PC-9 (cell line): ENCODE results near the gene EGFL6. TPM values are rescaled to one million over a fixed set of nuclear protein-coding genes. Genes with fewer than 3 reads are reported as not detected.

Source experiments
- BruUV-seq: library from RNA; stranded (reverse); fragments of 400-500 nt; replicated peaks from 2 replicates; lab custom pipeline; 2021; lab: Mats Ljungman, UMichigan
- CTCF ChIA-PET: fragments of 300-600 bp; sonication (Branson Sonifier 250); formaldehyde crosslinking; loops from one replicate; lab custom pipeline; 2022; ENCODE audit warnings: antibody characterized with exemption; lab: Charles Lee
- POLR2A ChIA-PET: fragments of 300-600 bp; sonication (Branson Sonifier 250); formaldehyde crosslinking; loops from one replicate; lab custom pipeline; 2022; ENCODE audit warnings: antibody characterized with exemption; ENCODE audit not compliant: unreplicated experiment; lab: Charles Lee
- DNase-seq, 2 experiments: peaks; one replicate each; pipeline versions ENCODE4 v3.0.0 to v3.0.0-alpha.2; 2015 to 2022; ENCODE audit warnings: mixed read lengths in 1 of 2
- H2AFZ ChIP-seq: fragments of 200-600 bp; sonication (generic); 2 replicates; pipeline ENCODE4 v1.8.1; 2017; ENCODE audit warnings: antibody characterized with exemption
- H3F3A ChIP-seq: fragments of 200-600 bp; sonication (generic); 2 replicates; pipeline ENCODE4 v1.8.1; 2017; ENCODE audit warnings: antibody characterized with exemption, mild to moderate bottlenecking, low read depth; ENCODE audit not compliant: insufficient read depth
- H3K27ac ChIP-seq: fragments of 200-600 bp; sonication (generic); 2 replicates; pipeline ENCODE4 v1.6.1; 2016; ENCODE audit warnings: mixed run types
- H3K27me3 ChIP-seq: fragments of 200-600 bp; sonication (generic); 2 replicates; pipeline ENCODE4 v1.6.1; 2016; ENCODE audit warnings: low read depth, mixed run types; ENCODE audit not compliant: insufficient read depth
- H3K36me3 ChIP-seq: fragments of 200-600 bp; sonication (generic); 2 replicates; pipeline ENCODE4 v1.6.1; 2016; ENCODE audit warnings: low read depth, mixed run types
- H3K4me1 ChIP-seq: fragments of 200-600 bp; sonication (generic); replicated peaks from 2 replicates; pipeline ENCODE4 v1.6.1; 2016; ENCODE audit warnings: mixed run types; ENCODE audit not compliant: insufficient read depth
- H3K4me2 ChIP-seq: fragments of 200-600 bp; sonication (generic); 2 replicates; pipeline ENCODE4 v1.6.1; 2017; ENCODE audit warnings: mixed run types
- H3K4me3 ChIP-seq: fragments of 200-600 bp; sonication (generic); 2 replicates; pipeline ENCODE4 v1.6.1; 2016; ENCODE audit warnings: mixed run types
- H3K79me2 ChIP-seq: fragments of 200-600 bp; sonication (generic); 2 replicates; pipeline ENCODE4 v1.6.1; 2017; ENCODE audit warnings: low read depth, mixed run types
- H3K9me2 ChIP-seq: fragments of 200-600 bp; sonication (generic); 2 replicates; pipeline ENCODE4 v1.8.1; 2017; ENCODE audit warnings: mild to moderate bottlenecking; ENCODE audit not compliant: insufficient read depth
- H3K9me3 ChIP-seq: fragments of 200-600 bp; sonication (generic); 2 replicates; pipeline ENCODE4 v1.8.1; 2016; ENCODE audit warnings: low read depth; ENCODE audit not compliant: insufficient read depth
- H4K20me1 ChIP-seq: fragments of 200-600 bp; sonication (generic); 2 replicates; pipeline ENCODE4 v1.8.1; 2017; ENCODE audit not compliant: insufficient read depth
- CTCF ChIP-seq: fragments of 200-600 bp; sonication (generic); conservative IDR thresholded peaks from 2 replicates; pipeline ENCODE4 v1.6.1; 2017; ENCODE audit warnings: mixed run types, antibody characterized with exemption, mild to moderate bottlenecking, moderate library complexity
- EZH2 ChIP-seq: fragments of 200-600 bp; sonication (generic); IDR thresholded peaks from 2 replicates; pipeline ENCODE4 v1.8.0; 2017; ENCODE audit warnings: antibody characterized with exemption, low read depth
- intact Hi-C: fragments of 100-400 bp; cut with micrococcal nuclease; formaldehyde crosslinking; loops from one replicate; pipeline ENCODE4 v1.10.0; 2022; ENCODE audit not compliant: unreplicated experiment
- total RNA-seq: library from RNA; stranded (reverse); gene quantifications from 2 replicates; pipeline ENCODE4 v1.2.3, GENCODE V29; 2021

EGFL6 gene
- total RNA-seq, 1 experiment from 2014 or later = not detected

GRCh38 chrX:13652287-13652793, 82.9 kb downstream of the EGFL6 start:
- peak overlapping the region; percentile 86 for H3K4me3 ChIP-seq
- intact Hi-C loops = loop anchor here (2.0 kb wide), 2 partner anchors 146 to 376 kb away; partner anchors contain the start of gene GEMIN8
- peak overlapping the region; percentile 87 for H3K4me2 ChIP-seq
- peak overlapping the region; percentile 97 for H3K27ac ChIP-seq
- H3K27me3 ChIP-seq = no peaks in the 10 kb centered on the region
- CTCF ChIA-PET = no interaction called here
- H3K9me3 ChIP-seq = no peaks in the 10 kb centered on the region
- H3K36me3 ChIP-seq = no peaks in the 10 kb centered on the region
- peak; percentile 10 to 86 for DNase-seq
- no peaks in the 10 kb centered on the region for H4K20me1 ChIP-seq
- H2AFZ ChIP-seq = peak overlapping the region; percentile 71
- 0 out of 2 replicates have a peak, but pooled peaks cover 5% of the 10 kb centered on the region for H3K79me2 ChIP-seq
- TF ChIP-seq CTCF (no peak), EZH2 (no peak)
- TSS peak; percentile 50 for BruUV-seq
- peaks cover 22% of the 10 kb centered on the region for H3F3A ChIP-seq
- peaks cover 19% of the 10 kb centered on the region for H3K4me1 ChIP-seq
- no peaks in the 10 kb centered on the region for H3K9me2 ChIP-seq
- POLR2A ChIA-PET = interaction anchor here (0.7 kb wide), 1 partner anchor 1104 kb away, joined by 6 read pairs; no protein-coding TSS in a partner anchor

GRCh38 chrX:13652850-13653693, 83.7 kb downstream of the EGFL6 start, which contains the start of gene TCEANC:
TCEANC (plus strand) TSS chrX:13653141; CDS start chrX:13662509, 9,368 bp downstream.
- Histone ChIP-seq H3K4me2 (peak within 1 kb of the TSS; percentile 93), H3K27ac (peak within 1 kb of the TSS; percentile 97), H3F3A (peaks cover 22% of the 10 kb centered on the region), H3K9me3 (no peaks in the 10 kb centered on the region), H3K27me3 (no peaks in the 10 kb centered on the region), H3K9me2 (no peaks in the 10 kb centered on the region), H3K79me2 (0 out of 2 replicates have a peak, but pooled peaks cover 5% of the 10 kb centered on the region), H3K4me1 (peaks cover 19% of the 10 kb centered on the region), H4K20me1 (no peaks in the 10 kb centered on the region), H2AFZ (peak within 1 kb of the TSS; percentile 76), H3K4me3 (peak within 1 kb of the TSS; percentile 86), H3K36me3 (no peaks in the 10 kb centered on the region)
- DNase-seq = peak; percentile 94 to 95
- ChIA-PET CTCF (no interaction called here), POLR2A (interaction anchor here (0.6 kb wide), 1 partner anchor 83 kb away, joined by 4 read pairs; no protein-coding TSS in a partner anchor)
- TF ChIP-seq EZH2 (no peak), CTCF (no peak)
- intact Hi-C loops = loop anchor here (2.0 kb wide), 2 partner anchors 146 to 376 kb away; partner anchors contain the start of gene GEMIN8
- TSS peak; percentile 60 for BruUV-seq

GRCh38 chrX:13654116-13654515, 84.7 kb downstream of the EGFL6 start:
- no TSS peak for BruUV-seq
- DNase-seq = no peak
- H3K4me2 ChIP-seq = peak overlapping the region; percentile 93
- intact Hi-C loops = no loop called here
- TF ChIP-seq EZH2 (no peak), CTCF (no peak)
- peaks cover 27% of the 10 kb centered on the region for H3F3A ChIP-seq
- peak overlapping the region; percentile 97 for H3K27ac ChIP-seq
- H3K4me3 ChIP-seq = peak overlapping the region; percentile 86
- H3K9me3 ChIP-seq = no peaks in the 10 kb centered on the region
- peak overlapping the region; percentile 76; the same call in 1 of the 2 replicates for H2AFZ ChIP-seq
- no peaks in the 10 kb centered on the region for H4K20me1 ChIP-seq
- H3K4me1 ChIP-seq = peaks cover 23% of the 10 kb centered on the region
- H3K36me3 ChIP-seq = no peaks in the 10 kb centered on the region
- no peaks in the 10 kb centered on the region for H3K27me3 ChIP-seq
- H3K9me2 ChIP-seq = no peaks in the 10 kb centered on the region
- ChIA-PET POLR2A (no interaction called here), CTCF (no interaction called here)
- 0 out of 2 replicates have a peak, but pooled peaks cover 5% of the 10 kb centered on the region for H3K79me2 ChIP-seq
